Measurements from ENCODE around the gene TPM2. TPM values are rescaled to one million over a fixed set of nuclear protein-coding genes. Genes with fewer than 3 reads are reported as not detected.

TPM2 gene
- total RNA-seq, 1 donor from 2014 or later, result 77.1 TPM

DNA sequence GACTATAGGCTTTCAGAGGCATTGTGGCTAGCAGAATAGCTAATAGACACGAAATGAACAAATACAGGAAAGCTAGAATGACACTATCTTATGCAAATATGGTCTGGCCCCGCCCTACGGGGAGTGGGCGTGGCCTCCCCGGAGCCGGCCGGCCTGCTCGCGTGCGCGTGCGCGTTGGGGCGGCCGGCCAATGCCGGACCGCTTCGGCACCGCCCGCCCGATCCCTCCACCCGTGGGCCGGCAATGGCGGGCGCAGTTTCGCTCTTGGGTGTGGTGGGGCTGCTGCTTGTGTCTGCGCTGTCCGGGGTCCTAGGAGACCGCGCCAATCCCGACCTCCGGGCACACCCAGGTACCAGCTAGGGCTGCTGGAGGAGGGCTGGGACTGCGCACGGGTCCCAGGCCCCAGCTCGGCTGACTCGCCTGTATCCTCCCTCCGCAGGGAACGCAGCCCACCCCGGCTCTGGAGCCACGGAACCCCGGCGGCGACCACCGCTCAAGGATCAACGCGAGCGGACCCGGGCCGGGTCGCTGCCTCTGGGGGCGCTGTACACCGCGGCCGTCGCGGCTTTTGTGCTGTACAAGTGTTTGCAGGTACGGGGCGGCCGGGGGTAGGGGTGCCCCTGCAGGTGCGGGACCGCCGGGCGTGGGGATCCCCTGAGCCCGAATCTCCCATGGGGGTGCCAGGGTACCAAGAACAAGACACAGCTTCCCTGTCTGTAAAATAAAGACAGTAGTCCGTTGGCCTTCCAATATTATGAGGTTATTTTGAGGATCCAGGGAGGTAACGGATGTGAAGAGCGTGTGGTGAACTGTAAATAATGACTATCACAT is 31.4 kb downstream of the TPM2 start, which contains the start of gene CCDC107:
TSS of gene CCDC107 (plus strand) at position 156 of the 831 bp plus-strand sequence. CDS start at position 244, 88 bp downstream.
- Histone ChIP-seq H3K4me3 (ENCODE audit: low read depth, low read length) (peak within 1 kb of the TSS; percentile 68), H3K36me3 (ENCODE audit: control insufficient read depth, insufficient read depth, low read length) (peaks cover 2% of the 10 kb centered on the region), H3K27me3 (ENCODE audit: control insufficient read depth, insufficient read depth, low read length) (no peaks in the 10 kb centered on the region)
- TF ChIP-seq, protein P1, sequence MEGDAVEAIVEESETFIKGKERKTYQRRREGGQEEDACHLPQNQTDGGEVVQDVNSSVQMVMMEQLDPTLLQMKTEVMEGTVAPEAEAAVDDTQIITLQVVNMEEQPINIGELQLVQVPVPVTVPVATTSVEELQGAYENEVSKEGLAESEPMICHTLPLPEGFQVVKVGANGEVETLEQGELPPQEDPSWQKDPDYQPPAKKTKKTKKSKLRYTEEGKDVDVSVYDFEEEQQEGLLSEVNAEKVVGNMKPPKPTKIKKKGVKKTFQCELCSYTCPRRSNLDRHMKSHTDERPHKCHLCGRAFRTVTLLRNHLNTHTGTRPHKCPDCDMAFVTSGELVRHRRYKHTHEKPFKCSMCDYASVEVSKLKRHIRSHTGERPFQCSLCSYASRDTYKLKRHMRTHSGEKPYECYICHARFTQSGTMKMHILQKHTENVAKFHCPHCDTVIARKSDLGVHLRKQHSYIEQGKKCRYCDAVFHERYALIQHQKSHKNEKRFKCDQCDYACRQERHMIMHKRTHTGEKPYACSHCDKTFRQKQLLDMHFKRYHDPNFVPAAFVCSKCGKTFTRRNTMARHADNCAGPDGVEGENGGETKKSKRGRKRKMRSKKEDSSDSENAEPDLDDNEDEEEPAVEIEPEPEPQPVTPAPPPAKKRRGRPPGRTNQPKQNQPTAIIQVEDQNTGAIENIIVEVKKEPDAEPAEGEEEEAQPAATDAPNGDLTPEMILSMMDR (IDR thresholded peaks at IDR 0.05; ENCODE audit: insufficient read depth, low read length, poor library complexity, severe bottlenecking), result peak; percentile 75
- DNase-seq (ENCODE audit: low read depth), result no peak

DNA sequence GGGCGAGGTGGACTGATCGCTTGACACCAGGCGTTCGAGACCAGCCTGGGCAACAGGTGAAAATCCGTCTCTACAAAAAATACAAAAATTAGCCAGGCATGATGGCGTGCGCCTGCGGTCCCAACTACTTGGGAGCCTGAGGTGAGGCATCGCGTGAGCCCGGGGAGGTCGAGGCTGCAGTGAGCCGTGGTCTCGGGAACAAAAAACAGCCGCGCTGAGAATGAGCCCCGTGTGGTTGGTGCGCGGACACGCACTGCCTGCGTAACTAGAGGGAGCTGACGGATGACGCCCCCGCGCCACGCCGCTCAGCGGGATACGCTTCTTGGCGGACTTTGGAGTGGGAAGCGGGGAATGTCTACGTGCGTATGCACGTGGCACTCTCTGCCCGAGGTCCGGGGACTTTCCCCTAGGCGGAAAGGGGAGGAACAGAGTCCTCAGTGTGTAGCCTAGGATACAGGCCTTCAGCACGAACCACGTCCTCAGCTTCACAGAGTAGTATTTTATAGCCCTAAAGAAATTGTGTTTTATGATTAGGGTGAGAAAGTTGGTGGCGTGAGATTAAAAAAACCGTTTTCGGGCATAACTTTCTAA is 32.1 kb downstream of the TPM2 start, which contains the start of gene RMRP:
TSS of gene RMRP (minus strand) at position 474 of the 591 bp plus-strand sequence.
- no peaks in the 10 kb centered on the region for H3K27me3 ChIP-seq (ENCODE audit: control insufficient read depth, insufficient read depth, low read length)
- peak within 1 kb of the TSS; percentile 68 for H3K4me3 ChIP-seq (ENCODE audit: low read depth, low read length)
- TF ChIP-seq, protein P1 (IDR thresholded peaks at IDR 0.05; ENCODE audit: insufficient read depth, low read length, poor library complexity, severe bottlenecking), result peak; percentile 15
- H3K36me3 ChIP-seq (ENCODE audit: control insufficient read depth, insufficient read depth, low read length), result peaks cover 2% of the 10 kb centered on the region
- DNase-seq (ENCODE audit: low read depth), result peak; percentile 99

DNA sequence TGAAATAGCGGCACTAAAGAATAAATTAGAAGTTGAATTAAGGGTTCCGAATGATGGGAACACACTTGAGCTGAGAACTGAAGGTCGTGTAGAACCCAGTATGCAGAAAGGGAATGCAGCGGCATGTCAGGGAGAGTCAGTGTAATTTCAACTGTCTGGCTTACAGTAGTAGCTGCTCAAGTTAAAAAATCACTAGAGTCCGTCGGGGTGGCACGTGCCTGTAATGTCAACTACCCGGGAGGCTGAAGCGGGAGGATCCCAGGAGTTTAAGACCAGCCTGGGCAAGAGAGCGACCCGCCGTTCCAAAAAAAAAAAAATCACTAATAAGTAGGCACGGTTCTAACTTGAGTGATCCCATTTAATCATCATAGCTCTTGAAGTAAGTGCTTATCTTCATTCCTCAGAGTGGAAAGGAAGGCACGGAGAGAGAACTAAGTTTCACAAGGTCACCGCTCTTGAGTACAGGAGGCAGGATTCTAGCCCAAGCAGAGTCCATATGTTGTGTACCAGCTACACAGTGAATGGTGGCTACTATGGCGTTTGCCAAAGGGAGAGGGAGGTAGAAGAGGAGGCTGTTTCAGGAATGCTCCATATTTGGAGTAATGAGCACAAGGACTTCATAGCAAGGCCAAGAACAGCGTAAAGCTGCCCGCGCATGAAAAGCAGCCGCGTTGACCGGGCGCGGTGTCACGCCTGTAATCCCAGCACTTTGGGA is 32.7 kb downstream of the TPM2 start:
- TF ChIP-seq, protein P1 (IDR thresholded peaks at IDR 0.05; ENCODE audit: insufficient read depth, low read length, poor library complexity, severe bottlenecking), result no peak
- no peak for DNase-seq (ENCODE audit: low read depth)
- peaks cover 2% of the 10 kb centered on the region for H3K36me3 ChIP-seq (ENCODE audit: control insufficient read depth, insufficient read depth, low read length)

DNA sequence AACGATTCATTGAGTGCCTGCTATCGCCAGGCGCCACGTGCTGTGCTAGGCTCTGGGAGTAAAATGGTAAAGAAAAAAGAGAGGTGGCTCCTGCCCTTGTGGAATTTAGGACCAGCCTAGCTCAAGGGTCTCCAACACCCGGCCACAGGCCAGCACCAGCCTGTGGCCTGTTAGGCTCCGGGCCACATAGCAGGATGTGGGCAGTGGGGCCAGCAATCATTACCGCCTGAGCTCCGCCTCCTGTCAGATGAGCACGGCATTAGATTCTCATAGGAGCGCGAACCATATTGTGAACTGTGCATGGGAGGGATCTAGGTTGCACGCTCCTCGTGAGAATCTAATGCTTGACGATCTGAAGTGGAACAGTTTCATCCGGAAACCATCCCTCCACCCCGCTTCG is 33.4 kb downstream of the TPM2 start:
- Histone ChIP-seq H3K36me3 (ENCODE audit: control insufficient read depth, insufficient read depth, low read length) (peaks cover 2% of the 10 kb centered on the region), H3K4me3 (ENCODE audit: low read depth, low read length) (no peak overlapping the region), H3K27me3 (ENCODE audit: control insufficient read depth, insufficient read depth, low read length) (no peaks in the 10 kb centered on the region)
- DNase-seq (ENCODE audit: low read depth), result no peak
- TF ChIP-seq, protein P1 (IDR thresholded peaks at IDR 0.05; ENCODE audit: insufficient read depth, low read length, poor library complexity, severe bottlenecking), result no peak

More for the DNA sequence above, 32.7 kb downstream of the TPM2 start:
- Histone ChIP-seq H3K27me3 (ENCODE audit: control insufficient read depth, insufficient read depth, low read length) (no peaks in the 10 kb centered on the region), H3K4me3 (ENCODE audit: low read depth, low read length) (peak overlapping the region; percentile 46)

DNA sequence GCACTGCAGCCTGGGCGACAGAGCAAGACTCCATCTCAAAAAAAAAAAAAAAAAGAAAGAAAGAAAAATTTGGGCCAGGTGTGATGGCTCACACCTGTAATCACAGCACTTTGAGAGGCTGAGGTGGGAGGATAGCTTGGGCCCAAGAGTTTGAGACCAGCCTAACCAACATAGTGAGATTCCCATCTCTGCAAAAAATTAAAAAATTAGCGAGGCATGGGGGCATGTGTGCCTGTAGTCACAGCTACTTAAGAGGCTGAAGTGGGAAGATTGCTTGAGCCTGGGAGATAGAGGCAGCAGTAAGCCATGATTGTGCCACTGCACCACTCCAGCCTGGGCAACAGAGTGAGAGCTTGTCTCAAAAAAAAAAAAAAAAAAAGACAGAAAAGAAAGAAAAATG is 36.1 kb downstream of the TPM2 start:
- no peak overlapping the region for H3K4me3 ChIP-seq (ENCODE audit: low read depth, low read length)
- H3K36me3 ChIP-seq (ENCODE audit: control insufficient read depth, insufficient read depth, low read length), result no peaks in the 10 kb centered on the region
- DNase-seq (ENCODE audit: low read depth), result no peak
- H3K27me3 ChIP-seq (ENCODE audit: control insufficient read depth, insufficient read depth, low read length), result no peaks in the 10 kb centered on the region
- TF ChIP-seq, protein P1 (IDR thresholded peaks at IDR 0.05; ENCODE audit: insufficient read depth, low read length, poor library complexity, severe bottlenecking), result no peak

All from kidney epithelial cell (primary cell).